Hematopoietic multipotent progenitor cell treated with erythropoietin and hydrocortisone succinate and interleukin-3 and kit ligand, for 17 days (in vitro differentiated cells): Measurements from ENCODE around the gene TMEM63C.
"Not testable (repeated sequence)": the region's sequence is repeated elsewhere in the genome, so short reads cannot be mapped to it uniquely, and the experiment has no call there.

Experiments
- DNase-seq: peaks from one replicate; pipeline ENCODE4 v3.0.0-alpha.2; 2015; ENCODE audit warnings: low spot score

Gene TMEM63C

GRCh38 chr14:77154421-77154820 lies 27.2 kb upstream of the TMEM63C start:
- no peak for DNase-seq

GRCh38 chr14:77155083-77155482 lies 26.5 kb upstream of the TMEM63C start:
- DNase-seq, result no peak

GRCh38 chr14:77157740-77158139 lies 23.9 kb upstream of the TMEM63C start:
- DNase-seq, result no peak

GRCh38 chr14:77158175-77158881 lies 23.3 kb upstream of the TMEM63C start:
- no peak for DNase-seq

GRCh38 chr14:77158882-77159255 lies 22.7 kb upstream of the TMEM63C start:
- DNase-seq, result no peak

- no peak for DNase-seq
Observed at GRCh38 chr14:77161011-77161410, 20.6 kb upstream of the TMEM63C start.

- DNase-seq, result no peak
Observed at GRCh38 chr14:77170045-77170444, 11.6 kb upstream of the TMEM63C start.

GRCh38 chr14:77172916-77173315 lies 8.7 kb upstream of the TMEM63C start:
- no peak for DNase-seq

GRCh38 chr14:77173911-77174617 lies 7.5 kb upstream of the TMEM63C start:
- DNase-seq, result not testable (repeated sequence)

GRCh38 chr14:77175843-77176242 lies 5.8 kb upstream of the TMEM63C start:
- no peak for DNase-seq

- DNase-seq, result no peak
Observed at GRCh38 chr14:77177702-77178101, 3.9 kb upstream of the TMEM63C start.

- no peak for DNase-seq
Observed at GRCh38 chr14:77178656-77179055, 2.9 kb upstream of the TMEM63C start.

GRCh38 chr14:77180726-77181602 lies 634 bp upstream of the TMEM63C start:
- no peak for DNase-seq

GRCh38 chr14:77183896-77184295 lies 2.3 kb downstream of the TMEM63C start:
- no peak for DNase-seq

- no peak for DNase-seq
Observed at GRCh38 chr14:77184396-77185092, 2.9 kb downstream of the TMEM63C start.

GRCh38 chr14:77185093-77185465 lies 3.5 kb downstream of the TMEM63C start:
- no peak for DNase-seq

- no peak for DNase-seq
Observed at GRCh38 chr14:77186911-77187648, 5.5 kb downstream of the TMEM63C start.

- DNase-seq, result no peak
Observed at GRCh38 chr14:77187649-77188012, 6.0 kb downstream of the TMEM63C start.

- no peak for DNase-seq
Observed at GRCh38 chr14:77189479-77189878, 7.9 kb downstream of the TMEM63C start.

- no peak for DNase-seq
Observed at GRCh38 chr14:77190977-77191376, 9.4 kb downstream of the TMEM63C start.

GRCh38 chr14:77194706-77195105 lies 13.1 kb downstream of the TMEM63C start:
- no peak for DNase-seq

- DNase-seq, result no peak
Observed at GRCh38 chr14:77195766-77196165, 14.2 kb downstream of the TMEM63C start.
